Cardiac fibroblast (primary cell): ENCODE measurements around the gene WIPF1.

Experiments used
- DNase-seq, 2 donors: peaks; one replicate each; pipeline versions ENCODE4 v3.0.0 to v3.0.0-alpha.2; 2010; ENCODE audit warnings: low read depth in 2 of 2
- H3K4me3 ChIP-seq, 2 donors: replicated peaks in 1 of 2; 1 replicate in 1 of 2; 2 replicates in 1 of 2; pipeline ENCODE4 v1.5.1; 2011; ENCODE audit warnings: low read depth in 2 of 2, low read length in 2 of 2, mild to moderate bottlenecking in 2 of 2, moderate library complexity in 1 of 2
- CTCF ChIP-seq: IDR thresholded peaks from one replicate; pipeline ENCODE4 v1.5.1; 2011; ENCODE audit warnings: low read depth, mild to moderate bottlenecking, low read length, inconsistent platforms

WIPF1 gene

DNA sequence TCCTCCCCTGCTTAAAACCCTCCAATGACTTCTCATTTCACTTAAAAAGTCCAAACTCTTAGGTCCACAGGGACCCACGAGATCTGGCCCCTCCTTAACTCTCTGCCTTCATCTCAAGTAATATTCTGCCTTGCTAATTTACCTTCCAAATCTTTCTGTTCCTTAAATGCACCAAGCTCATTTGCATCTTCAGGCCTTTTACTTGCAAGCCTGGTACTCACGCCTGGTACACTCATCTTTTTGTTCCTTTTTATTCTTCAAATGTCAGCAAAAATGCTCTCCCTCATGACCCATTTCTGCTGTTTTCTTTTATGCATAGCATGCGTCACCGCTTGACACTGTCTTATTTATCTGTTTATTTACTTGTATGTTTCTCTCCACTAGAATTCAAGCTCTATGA is 2.7 kb upstream of the WIPF1 start:
- no peak overlapping the region for H3K4me3 ChIP-seq
- no peak for TF ChIP-seq CTCF
- DNase-seq = no peak

DNA sequence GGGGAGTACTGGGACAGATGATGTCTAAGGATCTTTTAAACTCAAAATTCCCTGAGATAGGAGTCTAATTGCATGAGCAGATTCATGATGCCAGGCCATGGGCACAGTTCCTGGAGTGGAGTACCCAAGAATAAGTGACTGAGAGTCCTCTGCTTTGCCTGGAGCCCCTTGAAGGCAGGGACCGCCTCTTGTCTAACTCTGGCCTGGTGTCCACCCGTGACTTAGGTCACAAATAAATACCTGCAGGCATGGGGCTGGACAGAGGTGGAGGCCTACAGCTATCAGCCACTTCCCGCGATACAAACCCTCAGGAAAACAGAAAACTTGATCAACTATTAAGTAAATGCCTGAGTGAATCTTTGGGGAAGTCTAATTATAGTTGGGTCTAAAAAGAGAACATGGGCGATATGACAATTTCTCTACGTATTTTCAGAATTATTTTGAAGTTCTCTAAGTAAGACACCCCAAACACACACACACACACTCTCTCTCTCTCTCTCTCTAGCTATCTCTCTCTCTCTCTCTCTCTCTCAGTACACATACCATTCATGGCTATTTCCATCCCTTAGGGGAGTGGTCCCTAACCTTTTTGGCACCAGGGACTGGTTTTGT is 1.8 kb upstream of the WIPF1 start:
- no peak for TF ChIP-seq CTCF
- no peak for DNase-seq
- H3K4me3 ChIP-seq = no peak overlapping the region

GRCh38 chr2:174597009-174597344 is 627 bp downstream of the WIPF1 start:
- TF ChIP-seq CTCF = no peak
- no peak overlapping the region for H3K4me3 ChIP-seq
- no peak for DNase-seq

DNA sequence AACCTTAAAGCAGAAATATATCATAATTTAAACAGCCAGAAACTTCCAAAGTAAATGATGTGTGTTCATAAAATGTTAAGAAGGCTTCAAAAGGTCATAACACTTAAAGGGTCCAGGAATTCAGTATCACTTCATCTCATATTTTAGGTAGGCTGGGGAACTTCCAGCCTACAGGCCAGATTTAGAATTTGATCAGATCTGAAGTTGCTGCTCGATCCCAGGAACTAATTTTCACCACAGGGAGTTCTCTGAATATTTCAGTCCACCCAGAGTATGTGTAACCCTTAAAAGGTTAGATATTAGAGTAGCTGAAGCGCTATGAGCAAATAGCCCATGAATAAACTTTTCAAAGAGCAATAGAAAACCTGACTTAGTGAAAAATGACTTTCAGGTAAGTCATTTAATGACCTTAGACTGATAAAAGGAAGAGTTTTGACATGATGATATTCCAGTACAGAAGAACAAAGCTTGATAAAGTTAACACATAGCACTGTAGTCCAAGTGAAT is 1.7 kb downstream of the WIPF1 start:
- no peak overlapping the region for H3K4me3 ChIP-seq
- DNase-seq = no peak
- TF ChIP-seq CTCF = no peak

DNA sequence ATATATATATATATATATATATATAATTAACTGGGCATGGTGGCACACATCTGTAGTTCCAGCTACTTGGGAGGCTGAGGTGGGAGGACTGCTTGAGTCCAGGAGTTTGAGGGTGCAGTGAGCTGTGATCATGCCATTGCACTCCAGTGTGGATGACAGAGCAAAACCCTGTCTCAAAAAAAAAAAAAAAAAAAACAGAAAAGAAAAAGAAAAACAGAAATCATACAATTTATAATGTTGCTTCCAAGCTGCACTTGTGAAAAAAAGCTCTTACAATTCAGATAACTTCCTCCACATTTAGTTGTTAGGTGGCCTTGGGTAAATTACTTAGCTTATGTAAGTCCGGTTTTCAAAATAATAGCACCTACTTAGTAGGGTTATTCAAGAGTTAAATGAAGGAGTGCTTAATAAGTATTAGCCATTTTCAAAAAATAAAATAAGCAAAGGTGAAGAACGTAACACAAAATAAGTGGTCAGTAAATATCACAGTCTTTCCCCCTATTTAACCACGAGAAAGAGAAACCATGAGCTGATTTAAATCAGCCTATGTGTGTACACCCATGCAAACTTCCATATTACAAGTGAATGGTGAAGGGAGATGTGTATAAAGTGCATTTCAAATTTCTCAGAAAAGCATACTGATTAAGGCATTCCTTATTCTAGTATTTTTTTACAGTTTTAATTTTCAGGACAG is 2.3 kb downstream of the WIPF1 start:
- DNase-seq = no peak
- no peak for TF ChIP-seq CTCF
- H3K4me3 ChIP-seq = no peak overlapping the region

GRCh38 chr2:174594456-174594855 is 3.1 kb downstream of the WIPF1 start:
- no peak overlapping the region for H3K4me3 ChIP-seq
- no peak for TF ChIP-seq CTCF
- no peak for DNase-seq
